Stimulated activated CD8-positive, alpha-beta memory T cell treated with anti-CD3 and anti-CD28 coated beads, Interleukin-4, amount 100 ng/mL, for 48 hours (primary cell): ENCODE results near the gene TRIM40.
"Not testable (repeated sequence)": the region's sequence is repeated elsewhere in the genome, so short reads cannot be mapped to it uniquely, and the experiment has no call there.

Experiments
- DNase-seq: peaks from one replicate; pipeline ENCODE4 v3.0.0-alpha.2; 2020

The TRIM40 gene

DNA sequence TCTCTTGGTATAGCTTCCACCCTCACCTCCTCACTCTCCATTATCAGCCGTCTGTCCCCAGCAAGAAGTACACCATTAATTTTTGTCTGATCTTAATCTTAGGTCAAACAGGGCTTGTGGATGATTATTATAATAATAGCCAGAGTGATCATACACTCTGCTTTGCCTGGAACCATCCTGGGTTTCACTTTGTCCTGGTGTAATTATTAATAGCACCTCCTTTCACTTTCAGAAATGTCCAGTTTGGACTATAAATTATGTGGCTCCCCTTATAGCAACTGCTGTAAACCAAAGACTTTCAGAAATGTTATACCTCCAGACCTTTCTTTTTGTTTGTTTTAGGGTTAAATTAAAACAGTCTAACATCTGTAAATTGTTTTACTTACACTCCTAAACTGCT lies 22.1 kb upstream of the TRIM40 start:
- DNase-seq, result no peak

DNA sequence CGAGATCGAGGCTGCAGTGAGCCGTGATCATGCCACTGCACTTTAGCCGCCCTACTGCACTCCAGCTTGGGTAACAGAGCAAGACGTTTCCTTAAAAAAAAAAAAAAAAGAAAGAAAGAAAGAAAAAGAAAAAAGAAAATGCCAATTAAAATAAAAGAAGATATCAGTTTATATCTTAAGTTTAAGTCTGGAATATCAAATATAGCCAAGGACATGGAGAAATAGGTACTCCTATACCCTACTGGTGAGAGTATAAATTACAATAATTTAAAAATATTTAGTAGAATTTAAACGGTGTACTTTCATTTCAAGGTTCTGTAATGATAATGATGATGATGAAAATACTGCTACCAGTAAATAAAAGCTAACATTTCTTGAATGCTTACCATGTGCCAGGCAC lies 19.2 kb upstream of the TRIM40 start:
- DNase-seq, result no peak

DNA sequence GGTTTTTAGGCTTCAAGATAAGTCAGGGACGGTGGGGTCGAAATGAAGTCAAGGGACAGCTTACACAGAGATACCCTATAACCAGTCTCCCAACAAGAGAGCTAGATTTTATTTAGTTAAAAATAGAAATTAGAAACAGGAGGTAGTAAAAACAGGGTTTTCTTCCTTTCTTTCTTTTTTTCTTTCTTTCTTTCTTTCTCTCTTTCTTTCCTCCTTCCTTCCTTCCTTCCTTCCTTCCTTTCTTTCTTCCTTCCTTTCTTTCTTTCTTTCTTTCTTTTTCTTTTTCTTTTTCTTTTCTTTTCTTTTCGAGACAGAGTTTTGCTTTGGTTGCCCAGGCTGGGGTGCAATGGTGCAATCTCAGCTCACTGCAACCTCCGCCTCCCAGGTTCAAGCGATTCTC lies 17.2 kb upstream of the TRIM40 start:
- DNase-seq, result not testable (repeated sequence)

DNA sequence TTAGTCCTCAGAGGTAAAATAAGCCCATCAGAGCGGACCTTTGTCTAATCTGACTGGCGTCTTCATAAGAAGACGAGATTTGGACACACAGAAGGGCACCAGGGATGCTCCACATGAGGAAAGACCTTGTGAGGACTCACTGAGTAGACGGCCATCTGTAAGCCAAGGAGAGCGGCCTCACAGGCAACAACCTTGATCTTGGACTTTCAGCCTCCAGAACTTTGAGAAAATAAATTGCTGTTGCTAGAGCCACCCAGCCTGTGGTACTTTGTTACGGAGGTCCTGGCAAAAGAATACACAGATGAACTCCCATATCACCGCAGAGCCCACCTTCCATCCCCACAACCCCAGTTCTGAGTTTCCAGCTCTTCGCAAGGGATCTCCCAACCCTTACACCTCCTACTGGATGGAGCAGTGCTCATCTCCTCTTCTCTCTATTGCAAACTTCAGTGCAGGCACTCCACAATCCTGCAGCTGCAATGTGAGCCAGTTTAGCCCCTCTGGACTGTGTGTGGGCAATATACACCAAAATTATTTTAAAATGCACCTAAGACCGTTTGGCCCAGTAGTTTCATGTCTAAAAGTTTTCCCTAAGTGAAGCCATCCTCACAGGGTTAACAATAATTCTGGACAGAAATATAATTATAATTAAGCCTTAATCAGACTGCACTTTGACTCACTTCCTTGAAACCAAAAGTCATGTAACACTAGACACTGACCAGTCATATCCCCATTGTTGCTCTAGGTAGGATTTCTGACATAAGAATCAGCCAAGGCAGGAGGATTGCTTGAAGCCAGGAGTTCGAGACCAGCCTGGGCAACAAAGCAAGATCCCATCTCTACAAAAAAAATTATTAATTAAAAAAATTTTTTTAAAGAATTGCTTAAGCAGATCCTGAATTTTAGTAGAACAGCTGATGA lies 14.2 kb upstream of the TRIM40 start:
- DNase-seq, result no peak

DNA sequence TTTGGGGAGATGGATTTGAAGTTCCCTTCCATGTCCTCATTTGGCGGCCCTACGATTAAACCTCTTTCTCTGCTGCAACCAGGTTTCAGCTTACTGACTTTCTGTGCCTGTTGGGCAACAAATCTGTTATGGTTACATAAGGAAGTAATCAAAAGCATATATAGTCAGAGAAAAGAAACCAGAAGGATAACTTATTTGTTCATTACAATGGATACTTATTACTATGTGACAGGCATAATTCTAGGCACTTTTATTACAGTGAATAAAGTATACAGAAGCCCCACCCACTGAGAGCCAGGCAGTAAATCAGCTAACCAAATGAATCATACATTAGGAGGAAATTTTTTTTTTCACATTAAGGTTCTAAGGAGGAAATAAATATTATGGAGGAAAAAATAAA lies 13.4 kb upstream of the TRIM40 start:
- no peak for DNase-seq

DNA sequence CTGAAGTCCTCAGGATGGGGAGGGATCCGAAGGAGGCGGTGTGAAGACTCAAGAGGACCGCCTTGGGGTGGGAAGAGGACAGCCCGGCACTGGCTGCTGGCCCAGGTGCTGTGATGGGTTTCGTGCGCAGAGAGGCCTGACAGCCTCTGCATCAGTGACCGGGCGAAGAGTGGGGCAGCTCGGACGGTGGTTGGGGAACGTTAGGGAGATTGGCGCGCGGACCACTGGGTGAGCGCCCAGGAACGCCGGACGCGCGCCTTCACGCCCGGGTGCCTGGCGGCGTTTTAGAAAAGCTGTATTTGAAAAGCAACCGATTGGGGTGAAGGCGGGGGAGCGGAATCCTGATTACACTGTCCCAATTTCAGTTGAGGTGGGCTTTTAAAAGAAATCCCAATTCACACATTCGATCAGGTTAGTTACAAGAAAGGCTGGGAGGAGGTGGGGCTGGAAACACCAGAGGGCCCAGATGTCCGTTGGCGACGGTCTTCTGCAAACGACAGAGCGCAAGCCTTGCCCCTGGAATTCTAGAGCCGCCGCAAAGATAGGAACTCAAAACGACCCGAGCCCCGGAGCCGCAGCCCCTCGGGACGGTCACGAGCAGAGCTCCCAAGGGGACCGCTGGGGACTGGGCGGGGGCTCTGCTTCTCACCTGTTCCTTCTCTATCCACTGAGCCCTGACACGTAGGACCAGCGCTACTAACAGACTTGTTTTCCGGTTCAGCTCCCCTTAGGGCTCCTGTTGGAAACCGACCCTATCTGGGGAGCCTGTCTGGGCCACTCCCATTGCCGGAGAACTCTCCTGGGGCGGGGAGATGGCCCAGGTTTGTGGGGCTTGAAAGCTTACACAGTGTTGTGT lies 8.5 kb upstream of the TRIM40 start:
- DNase-seq, result no peak

DNA sequence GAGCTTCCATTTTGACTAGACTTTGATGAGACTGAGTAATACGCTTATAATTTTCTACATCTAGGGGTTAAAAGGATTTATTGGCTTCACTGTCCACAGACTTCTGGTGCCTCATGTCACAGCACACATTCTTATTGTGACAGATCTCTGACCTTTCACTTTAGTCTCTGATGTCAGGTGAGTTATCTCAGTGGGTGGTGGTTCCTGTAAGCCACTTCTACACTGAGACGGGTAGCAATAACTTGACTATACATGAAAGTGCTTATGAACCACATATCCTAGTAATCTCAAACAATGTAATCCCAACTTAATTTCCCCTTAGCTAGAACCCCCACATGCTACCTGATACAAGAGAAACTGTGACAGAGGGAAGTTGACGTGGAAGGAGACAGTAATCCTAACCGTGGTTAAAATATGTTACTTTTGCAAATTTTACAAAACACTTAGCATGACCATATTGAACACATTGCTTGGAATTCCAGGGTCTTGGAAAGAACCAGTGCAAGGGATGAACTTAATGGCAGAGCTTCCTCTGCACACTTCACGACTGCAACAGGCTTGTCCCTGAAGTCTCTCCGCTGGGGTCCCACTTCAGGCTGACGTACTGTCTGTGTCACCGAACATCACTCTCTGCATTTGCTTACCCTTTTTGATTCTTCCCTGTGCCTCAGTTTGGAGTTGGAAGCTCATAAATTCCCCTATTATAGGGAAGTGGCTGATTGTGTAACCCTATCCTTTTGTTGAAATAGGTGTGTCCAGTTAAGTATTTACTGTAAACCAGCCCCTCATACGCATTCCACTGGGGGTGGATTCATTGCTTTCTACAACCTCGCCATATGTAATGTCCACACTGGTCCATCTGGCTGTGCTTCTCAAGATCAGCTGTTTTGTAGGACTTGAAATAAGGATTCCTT lies 6.4 kb upstream of the TRIM40 start:
- no peak for DNase-seq

DNA sequence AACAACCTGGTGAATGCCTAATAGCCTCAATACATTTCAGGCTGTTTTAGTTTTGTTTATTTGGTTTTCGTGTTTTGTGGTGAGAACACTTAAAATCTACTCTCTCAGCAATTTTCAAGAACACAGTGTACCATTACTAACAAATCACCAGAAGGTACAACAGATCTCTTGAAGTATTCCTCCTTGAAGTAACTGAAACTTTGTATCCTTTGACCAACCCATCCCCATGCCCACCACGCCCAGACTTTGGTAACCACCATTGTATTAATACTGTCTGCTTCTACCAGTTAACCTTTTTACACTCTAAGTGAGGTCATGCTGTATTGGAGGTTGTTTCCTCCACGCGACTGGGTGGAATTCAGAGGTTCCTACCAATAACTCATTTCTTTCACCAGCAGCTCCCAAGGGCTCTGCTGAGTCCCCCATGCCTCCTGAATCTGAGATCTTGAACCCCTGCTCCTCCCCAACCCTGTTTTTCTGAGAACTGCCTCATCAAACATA lies 5.7 kb upstream of the TRIM40 start:
- DNase-seq, result no peak

DNA sequence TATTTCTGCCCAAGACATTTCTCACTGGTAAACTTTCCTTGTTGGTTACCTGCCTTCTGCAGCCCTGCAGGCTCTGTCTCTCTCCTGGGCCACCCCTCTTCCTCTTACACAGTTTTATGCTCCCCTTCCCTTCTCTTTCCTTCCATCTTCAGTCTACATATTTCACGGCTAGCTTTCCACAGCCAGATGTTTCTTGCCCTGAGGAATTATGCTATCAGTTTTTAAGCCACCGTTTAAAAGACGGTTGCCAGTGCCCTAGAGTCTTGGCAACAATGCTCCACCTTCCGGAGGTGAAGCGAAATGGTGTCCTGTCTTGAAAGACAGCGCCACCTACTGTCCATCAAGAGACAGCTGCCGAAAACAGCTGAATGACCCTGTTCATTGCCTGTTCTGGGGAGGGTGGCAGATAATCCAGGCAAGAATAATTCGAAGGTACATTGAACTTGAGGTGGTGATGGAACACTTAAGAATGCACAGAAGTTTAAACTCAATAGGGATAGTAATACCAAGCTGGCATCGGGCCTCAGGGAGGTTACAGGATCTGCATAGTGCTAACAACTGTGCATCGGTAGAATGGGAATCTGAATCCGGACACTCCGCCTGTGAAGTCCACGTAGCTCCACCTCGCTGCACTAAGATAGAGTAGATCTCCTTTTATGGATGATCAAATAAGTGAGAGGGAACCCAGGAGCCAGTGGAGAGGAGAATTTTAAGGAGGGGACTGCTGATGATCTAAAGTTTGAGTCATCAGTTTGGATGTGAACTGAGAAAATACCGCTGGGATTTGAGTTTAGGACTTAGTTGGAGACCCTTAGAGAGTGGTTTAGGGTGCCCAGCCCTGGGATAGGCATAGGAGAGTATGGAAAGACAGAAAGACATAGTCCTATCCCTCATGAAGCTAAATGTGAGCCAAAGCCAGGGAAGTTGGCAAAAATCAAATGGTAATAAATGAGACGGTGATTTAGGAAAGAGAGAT lies 4.8 kb upstream of the TRIM40 start:
- peak; percentile 63 for DNase-seq

DNA sequence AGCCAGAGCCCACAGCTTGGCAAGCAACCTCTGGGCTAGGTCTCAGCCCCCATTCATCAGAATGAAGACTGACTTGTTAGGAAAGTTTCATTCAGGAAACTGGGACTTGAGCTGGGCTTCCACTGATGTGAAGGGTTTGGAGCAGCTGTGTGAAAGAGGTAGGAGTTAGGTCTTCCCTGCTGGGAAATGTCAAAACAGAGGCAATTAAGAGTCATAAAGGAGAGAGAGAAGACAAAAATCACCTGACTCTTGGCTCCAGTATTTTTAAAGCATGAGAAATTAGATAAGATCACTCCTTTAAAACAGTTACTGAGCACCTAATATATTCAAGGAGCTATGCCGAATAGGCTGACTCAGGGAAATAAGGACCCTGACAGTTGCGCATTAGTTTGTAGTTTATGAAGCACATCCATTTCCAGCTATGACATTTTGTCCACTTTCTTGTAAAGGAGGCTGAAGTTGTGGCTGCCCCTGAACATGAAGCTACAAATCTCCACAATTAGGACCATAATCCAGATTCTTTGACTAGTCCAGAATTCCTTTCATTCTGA lies 3.9 kb upstream of the TRIM40 start:
- no peak for DNase-seq

DNA sequence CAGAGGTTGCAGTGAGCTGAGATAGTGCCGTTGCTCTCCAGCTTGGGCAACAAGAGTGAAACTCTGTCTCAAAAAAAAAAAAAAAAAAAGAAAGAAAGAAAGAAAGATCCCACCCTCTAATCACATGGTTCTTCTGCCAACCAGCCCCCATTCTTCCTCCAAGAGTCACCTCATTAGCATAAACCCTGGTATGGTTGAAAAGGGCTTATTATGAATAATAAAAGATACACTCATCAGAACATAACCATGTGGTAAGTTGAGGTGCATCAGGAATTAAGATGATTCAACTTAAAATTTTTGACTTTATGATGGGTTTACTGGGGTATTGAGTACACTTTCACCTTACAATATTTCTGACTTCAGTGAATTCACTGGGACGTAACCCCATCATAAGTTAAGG lies 793 bp upstream of the TRIM40 start:
- DNase-seq, result no peak

DNA sequence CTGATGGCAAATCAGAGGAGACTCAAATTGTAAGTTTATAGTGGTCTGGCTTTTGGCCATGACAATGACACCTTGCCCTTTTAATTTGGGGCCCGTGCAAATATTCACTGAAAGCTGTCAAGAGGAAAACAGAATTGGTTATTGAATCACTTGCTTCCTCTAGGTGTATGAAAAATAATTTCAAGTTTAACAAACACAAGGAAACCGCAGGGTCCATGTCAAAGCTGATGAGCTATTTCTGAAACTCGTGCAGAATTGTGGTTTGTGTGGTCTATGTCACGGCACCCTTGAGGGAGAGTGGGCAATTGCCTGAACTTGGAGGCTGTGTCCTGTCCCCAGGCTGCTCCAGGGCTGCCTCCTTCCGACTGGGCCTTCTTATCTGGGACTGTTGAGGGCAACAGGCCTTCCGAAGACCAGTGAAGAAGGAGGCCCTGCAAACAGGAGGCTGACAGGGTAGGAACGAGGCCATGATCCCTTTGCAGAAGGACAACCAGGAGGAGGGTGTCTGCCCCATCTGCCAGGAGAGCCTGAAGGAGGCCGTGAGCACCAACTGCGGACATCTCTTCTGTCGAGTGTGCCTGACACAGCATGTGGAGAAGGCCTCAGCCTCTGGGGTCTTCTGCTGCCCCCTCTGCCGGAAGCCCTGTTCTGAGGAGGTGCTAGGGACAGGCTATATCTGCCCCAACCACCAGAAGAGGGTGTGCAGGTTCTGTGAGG lies 788 bp downstream of the TRIM40 start:
- DNase-seq, result no peak

DNA sequence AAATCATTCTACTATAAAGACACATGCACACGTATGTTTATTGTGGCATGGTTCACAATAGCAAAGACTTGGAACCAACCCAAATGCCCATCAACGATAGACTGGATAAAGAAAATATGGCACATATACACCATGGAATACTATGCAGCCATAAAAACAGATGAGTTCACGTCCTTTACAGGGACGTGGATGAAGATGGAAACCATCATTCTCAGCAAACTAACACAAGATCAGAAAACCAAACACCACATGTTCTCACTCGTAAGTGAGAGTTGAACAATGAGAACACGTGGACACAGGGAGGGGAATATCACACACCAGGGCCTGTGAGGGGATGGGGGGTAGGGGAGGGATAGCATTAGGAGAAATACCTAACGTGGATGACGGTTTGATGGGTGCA lies 4.3 kb downstream of the TRIM40 start:
- DNase-seq, result not testable (repeated sequence)

DNA sequence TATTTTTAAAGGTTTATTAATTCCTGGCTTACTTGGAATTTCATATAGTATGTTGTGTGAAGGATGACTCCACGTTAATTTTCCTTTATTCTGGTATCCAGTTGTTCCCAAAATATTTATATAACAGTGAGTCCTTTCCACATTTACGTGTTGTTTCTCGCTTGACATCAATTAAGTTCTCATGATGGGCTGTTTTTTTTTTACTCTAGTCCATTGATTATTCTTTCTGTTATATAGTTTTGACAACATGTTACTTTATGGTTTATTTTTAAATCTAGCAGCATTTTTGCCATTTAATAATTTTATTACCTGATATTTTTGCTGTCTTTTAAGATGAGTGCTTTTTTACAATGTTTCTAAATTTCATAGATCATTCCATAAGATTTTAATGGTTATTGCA lies 6.7 kb downstream of the TRIM40 start:
- DNase-seq, result no peak

DNA sequence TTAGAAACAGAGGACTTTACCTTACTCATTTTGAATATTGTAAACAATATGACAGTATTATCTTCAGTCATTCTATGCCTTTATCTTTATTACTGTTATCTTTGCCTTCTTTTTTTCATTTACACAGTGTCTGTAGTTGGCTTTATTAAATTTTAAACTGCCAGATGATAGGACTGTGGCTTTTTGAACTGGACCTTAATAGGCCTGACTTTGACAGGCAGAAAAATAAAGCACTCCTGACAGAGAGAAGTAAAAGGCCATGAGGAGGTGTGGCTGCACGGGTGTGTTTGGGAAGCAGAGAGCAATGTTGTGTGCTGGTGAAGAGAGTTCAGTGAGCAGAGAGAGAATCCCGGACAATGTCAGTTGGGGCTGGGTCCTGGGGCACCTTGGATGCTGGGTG lies 7.8 kb downstream of the TRIM40 start:
- DNase-seq, result no peak

DNA sequence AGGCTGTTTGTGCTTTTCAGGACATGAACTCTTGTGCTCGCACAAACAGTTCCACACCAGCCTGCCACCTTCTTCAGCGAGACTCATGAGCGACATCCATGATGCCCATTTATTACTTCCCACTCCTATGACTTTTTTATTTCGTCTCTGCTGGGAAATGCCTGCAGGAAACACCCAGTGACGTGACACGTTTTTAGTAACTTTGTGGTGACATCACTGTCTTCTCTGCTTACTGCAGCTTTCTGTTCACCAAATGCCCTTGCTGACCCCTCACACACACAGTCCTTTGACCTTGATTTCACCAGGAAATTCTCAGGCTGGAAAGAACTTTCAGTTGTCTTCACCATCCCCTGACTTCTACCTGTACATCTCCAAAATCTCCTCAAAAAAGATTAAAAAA lies 8.9 kb downstream of the TRIM40 start:
- no peak for DNase-seq

DNA sequence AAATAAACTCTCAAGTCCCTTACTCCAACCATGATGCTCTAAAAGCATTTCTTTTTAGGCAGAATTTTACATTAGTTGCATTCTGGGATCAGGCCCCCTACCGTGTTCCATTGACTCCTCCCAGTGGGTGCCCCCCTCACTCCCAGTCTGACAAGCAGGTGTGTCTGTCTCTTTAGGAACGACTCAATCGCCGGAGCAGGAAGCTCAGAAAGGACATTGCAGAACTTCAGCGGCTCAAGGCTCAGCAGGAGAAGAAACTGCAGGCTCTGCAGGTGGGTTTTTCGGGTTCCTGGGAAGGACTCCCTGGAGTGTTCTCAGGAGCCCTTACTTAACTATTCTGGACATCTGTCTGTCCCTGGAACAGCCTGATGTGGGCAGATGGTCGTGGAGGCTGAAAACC lies 9.9 kb downstream of the TRIM40 start:
- no peak for DNase-seq

DNA sequence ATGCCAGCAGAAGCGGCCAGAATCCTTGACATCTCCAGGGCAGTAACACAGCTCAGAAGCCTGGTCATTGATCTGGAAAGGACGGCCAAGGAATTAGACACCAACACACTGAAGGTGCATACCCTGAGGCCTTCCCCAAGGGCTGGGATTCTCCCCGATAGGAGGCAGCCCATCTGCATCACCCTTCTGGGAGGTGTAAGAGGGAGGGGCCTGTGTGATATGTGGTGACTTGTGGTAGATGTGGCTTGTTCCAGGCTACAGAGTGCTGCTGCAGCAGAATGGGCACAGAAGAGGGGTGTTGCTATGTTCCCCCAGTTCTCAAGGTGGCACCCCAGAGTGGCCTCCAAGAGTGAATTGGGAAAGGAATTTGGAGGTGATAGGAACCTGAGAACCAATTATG lies 11.2 kb downstream of the TRIM40 start:
- no peak for DNase-seq

DNA sequence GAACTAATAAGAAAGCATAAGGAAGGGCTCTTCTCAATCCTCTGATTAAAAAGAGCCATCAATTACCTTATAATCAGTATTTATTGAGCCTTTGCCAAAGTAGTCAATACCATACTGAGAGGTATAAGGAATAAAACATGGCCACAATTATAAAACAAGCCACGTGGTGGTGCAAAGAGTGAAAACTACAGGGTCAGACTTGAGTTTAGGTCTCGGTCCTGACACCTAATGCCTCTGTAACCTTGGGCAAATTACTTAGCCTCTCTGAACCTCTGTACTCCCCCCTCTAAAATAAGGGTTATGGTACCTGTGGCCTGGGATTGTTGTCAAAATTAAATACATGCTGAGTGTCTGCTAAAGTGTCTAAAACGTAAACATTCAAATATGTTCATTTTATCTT lies 13.3 kb downstream of the TRIM40 start:
- no peak for DNase-seq

DNA sequence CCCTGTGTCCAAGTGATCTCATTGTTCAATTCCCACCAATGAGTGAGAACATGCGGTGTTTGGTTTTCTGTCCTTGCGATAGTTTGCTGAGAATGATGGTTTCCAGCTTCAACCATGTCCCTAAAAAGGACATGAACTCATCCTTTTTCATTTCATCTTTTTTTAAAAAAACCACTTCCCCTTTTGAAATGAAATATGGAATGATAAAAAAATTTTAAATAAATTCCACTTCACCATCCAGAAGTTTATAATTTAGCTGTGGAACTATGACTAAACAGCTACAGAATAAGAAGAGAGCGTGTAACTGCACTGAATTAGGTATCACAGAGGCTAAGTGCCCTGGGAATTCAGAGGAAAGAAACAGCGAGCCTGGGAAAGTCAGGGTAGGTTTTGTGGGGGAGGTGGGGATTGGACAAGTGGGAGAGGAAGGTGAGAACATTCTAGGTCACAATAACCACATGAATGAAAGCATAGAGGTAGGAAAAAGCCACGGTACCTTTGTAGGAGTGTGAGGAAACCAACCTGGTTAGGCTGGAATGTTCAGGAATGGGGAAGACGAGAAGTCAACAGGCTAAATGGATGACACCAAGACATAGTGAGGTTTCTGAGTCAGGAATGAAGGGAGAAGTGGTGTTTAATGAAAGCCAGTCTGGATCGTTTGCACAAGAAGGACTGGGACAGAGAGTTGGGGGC lies 14.1 kb downstream of the TRIM40 start:
- no peak for DNase-seq
